GM18870 (cell line): Measurements from ENCODE around the gene DAP3.
"Not testable (repeated sequence)": the region's sequence is repeated elsewhere in the genome, so short reads cannot be mapped to it uniquely, and the experiment has no call there.

Experiments used
- ATAC-seq: cut with Tn5 transposase; IDR thresholded peaks from one replicate; pipeline ENCODE4 v1.9.1; 2021; ENCODE audit warnings: moderate library complexity; ENCODE audit not compliant: unreplicated experiment

DAP3 gene

DNA sequence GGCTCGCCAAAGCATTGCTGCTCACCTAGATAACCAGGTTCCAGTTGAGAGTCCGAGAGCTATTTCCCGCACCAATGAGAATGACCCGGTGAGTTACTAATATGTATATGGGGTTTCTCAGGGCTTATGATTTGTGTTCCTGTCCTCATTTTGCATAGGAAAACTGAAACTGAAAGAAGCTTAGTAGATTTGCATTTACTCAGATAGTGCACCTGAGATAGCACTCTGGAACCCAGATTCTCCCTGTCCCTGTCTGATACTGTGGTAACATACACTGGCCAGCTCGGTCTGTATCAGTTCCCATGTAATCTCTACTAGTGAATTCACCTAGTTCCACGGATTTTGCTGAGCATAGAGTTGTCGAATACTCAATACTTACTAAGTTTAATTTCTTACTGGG, 28.1 kb downstream of the DAP3 start:
- ATAC-seq = no peak

DNA sequence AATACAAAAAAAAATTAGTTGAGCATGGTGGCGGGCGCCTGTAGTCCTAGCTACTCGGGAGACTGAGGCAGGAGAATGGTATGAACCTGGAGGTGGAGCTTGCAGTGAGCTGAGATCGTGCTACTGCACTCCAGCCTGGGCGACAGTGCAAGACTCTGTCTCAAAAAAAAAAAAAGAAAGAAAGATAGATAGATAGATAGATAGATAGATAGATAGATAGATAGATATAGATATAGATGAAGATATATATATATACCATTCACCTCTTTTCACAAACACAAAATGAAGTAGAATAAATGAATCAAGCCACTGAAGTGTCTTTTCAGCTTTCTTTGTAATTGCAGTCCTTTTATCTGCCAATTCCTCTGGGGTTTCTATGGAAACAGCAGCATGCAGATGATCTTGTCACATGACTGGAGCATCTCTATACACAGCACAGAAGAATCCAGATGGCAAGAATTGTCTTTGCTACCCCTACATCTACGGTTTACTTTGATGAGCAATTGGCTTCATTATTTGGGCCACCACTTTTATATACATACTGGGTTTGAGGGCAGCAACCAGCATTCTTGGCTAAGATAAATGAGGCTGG, 29.7 kb downstream of the DAP3 start:
- ATAC-seq = not testable (repeated sequence)

DNA sequence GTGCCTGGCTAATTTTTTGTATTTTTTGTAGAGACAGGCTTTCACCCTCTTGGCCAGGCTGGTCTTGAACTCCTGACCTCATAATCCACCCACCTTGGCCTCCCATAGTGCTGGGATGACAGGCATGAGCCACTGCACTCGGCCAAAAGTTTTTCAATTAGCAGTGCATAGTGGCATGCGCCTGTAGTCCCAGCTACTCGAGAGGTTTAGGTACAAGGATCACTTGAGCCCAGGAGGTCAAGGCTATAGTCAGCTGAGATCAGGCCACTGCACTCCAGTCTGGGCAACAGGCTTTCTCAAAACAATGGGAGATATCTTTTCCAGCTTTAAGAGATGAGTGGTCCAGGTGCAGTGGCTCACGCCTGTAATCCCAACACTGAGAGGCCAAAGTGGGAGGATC, 30.8 kb downstream of the DAP3 start:
- ATAC-seq = no peak

DNA sequence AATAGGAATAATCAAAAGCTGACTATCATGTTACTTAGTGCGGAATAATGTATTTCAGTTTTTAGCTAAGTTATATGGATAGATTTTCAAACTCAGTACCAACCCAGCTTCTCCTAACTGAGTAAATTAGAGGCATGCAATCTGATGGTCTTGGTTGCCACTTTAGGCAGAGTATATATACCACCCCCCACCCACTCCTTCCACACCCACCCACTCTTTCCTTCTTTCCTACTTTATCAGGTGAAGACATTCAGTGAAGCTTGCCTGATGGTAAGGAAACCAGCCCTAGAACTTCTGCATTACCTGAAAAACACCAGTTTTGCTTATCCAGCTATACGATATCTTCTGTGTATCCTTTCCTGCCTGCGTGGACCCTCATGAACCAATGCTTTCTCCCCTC, 36.3 kb downstream of the DAP3 start:
- no peak for ATAC-seq

DNA sequence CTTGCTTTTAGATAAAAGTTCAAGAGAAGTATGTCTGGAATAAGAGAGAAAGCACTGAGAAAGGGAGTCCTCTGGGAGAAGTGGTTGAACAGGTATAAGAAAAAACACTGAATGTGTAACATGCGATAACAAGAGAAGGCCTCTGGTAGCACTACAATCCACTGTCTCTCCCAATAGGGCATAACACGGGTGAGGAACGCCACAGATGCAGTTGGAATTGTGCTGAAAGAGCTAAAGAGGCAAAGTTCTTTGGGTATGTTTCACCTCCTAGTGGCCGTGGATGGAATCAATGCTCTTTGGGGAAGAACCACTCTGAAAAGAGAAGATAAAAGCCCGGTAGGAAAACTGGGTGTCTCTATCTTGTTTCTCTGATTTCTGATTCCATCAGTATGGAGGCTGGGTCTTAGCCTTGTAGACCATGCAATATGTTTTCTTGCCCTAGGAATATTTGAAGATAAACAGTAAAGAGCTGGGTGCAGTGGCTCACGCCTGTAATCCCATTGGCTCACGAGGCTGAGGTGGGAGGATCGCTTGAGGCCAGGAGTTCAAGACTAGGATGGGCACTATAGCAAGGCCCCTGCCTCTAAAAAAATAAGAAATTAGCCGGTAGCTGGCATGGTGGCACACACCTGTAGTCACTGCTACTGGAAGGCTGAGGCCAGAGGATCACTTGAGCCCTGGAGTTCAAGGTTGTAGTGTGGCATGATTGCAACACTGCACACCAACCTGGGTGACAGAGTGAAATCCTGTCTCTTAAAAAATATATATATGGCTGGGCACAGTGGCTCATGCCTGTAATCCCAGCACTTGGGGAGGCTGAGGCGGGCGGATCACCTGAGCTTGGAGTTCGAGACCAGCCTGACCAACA, 40.4 kb downstream of the DAP3 start:
- no peak for ATAC-seq

DNA sequence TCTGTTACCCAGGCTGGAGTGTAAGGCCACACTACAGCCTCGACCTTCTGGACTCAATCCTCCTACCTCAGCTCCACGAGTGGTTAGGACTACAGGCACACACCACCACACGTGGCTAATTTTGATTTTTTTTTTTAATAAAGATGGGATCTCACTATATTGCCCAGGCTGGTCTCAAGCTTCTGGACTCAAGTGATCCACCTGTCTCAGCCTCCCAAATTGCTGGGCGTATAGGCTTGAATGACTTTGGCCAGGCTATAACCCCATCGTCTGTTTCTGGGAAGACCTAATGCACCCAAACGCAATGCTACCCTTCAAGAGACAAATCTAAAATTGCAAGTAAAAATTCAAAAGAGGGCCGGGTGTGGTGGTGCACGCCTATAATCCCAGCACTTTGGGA, 52.1 kb downstream of the DAP3 start:
- ATAC-seq = no peak

DNA sequence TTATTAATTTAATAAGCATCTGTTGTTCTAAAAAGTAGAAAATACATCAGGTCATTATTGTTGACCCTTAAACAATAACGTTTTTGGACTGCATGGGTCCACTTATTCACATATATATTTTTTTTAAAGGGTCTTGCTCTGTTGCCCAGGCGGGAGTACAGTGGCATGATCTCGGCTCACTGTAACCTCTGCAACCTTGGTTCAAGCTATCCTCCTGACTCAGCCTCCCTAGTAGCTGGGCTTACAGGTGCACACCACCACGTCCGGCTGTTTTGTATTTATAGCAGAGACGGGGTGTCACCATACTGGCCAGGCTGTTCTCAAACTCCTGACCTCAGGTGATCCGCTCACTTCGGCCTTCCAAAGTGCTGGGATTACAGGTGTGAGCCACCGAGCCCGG, 53.0 kb downstream of the DAP3 start:
- ATAC-seq = no peak

DNA sequence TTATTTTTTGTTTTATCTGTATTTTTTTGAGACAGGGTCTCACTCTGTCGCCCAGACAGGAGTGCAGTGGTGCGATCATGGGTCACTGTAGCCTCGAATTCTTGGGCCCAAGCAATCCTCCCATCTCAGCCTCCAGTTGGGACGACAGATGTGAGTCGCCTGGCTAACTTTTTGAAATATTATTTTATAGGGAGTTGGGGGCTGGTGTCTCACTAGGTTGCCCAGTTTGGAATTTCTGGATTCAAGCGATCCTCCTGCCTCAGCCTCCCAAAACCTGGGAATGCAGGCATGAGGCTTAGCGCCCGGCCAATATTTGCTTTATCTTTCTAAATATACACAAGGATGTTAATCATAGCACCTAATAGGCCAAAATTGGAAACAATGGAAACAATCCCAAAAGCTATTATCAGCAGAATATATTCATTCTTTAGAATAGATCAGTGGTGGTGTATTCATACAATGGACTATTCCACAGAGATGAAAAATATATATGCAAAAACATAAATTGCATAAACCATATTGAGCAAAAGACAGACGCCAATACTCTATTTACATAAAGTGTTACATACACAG, 55.9 kb downstream of the DAP3 start:
- ATAC-seq = no peak

DNA sequence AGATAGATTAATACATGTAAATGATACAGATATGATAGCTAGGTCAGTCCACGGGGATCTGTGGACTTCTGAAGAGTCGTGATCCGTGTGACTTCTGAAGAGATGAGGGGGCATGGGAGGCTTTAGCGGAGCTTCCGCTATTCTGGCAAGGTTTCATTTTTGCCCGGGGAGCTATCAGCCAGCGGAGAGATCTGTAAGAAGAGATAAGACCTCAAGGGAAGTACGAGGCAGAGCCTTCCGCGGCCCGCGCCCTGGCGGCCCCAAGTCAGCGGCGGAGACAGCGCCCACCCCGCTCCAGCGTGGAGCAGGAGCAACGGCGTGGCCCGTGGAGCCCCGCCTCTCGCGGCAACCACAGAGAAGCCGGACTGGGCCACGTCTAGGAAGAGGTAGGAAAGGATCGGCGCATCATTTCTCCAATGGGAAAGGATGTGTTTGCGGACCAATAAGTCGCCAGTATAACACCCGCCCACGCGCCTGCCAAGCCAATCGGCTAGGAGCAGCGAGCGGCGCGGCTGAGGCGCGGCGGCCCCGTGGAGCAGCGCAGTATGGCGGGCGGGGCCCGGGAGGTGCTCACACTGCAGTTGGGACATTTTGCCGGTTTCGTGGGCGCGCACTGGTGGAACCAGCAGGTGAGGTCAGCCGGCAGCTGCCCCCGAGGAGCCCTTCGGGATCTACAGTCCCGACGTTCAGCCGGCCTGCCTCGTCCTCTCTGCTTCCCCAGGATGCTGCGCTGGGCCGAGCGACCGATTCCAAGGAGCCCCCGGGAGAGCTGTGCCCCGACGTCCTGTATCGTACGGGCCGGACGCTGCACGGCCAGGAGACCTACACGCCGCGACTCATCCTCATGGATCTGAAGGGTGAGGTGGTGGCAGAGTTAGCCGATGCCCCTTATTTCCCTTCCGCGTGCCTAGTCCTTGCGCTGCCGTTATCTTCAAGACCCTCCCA, 56.7 kb downstream of the DAP3 start:
- peak; percentile 84 for ATAC-seq

DNA sequence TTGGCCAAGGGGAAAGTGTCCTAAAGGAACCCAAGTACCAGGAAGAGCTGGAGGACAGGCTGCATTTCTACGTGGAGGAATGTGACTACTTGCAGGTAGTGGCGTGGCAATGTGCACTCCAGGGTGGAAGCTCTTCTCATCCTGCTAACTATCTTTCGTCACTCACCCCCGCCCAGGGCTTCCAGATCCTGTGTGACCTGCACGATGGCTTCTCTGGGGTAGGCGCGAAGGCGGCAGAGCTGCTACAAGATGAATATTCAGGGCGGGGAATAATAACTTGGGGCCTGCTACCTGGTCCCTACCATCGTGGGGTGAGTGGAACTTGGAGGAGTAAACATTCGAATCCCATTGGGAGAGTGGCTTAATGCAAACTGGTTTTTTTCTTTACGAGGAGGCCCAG, 58.7 kb downstream of the DAP3 start:
- ATAC-seq = not testable (repeated sequence)

DNA sequence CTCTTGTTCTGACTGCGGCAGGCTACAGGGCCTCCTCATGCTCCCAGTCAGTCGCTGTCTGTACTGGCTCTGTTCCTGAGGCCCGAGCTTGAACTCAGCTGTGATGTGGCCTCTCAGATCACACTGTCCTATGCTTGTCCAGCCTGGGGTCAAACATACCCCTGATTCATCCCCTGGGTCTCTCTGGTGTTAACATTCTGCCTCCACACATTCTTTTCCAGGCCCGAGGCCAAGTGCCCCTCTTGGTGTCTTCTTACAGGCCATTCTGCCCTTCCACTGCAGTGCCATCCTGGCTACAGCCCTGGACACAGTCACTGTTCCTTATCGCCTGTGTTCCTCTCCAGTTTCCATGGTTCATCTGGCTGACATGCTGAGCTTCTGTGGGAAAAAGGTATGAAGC, 59.2 kb downstream of the DAP3 start:
- not testable (repeated sequence) for ATAC-seq

DNA sequence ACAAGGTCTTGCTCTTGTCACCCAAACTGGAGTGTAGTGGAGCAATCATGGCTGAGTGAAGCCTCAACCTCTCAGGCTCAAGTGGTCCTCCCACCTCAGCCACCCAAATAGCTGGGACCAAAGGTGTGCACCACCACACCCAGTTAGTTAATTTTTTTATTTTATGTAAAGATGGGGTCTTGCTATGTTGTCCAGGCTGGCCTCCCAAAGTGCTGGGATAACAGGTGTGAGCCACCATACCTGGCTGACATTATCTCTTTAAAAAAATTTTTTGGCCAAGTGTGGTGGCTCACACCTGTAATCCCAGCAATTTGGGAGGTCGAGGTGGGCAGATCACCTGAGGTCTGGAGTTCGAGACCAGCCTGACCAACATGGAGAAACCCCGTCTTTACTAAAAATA, 70.1 kb downstream of the DAP3 start:
- ATAC-seq = not testable (repeated sequence)

DNA sequence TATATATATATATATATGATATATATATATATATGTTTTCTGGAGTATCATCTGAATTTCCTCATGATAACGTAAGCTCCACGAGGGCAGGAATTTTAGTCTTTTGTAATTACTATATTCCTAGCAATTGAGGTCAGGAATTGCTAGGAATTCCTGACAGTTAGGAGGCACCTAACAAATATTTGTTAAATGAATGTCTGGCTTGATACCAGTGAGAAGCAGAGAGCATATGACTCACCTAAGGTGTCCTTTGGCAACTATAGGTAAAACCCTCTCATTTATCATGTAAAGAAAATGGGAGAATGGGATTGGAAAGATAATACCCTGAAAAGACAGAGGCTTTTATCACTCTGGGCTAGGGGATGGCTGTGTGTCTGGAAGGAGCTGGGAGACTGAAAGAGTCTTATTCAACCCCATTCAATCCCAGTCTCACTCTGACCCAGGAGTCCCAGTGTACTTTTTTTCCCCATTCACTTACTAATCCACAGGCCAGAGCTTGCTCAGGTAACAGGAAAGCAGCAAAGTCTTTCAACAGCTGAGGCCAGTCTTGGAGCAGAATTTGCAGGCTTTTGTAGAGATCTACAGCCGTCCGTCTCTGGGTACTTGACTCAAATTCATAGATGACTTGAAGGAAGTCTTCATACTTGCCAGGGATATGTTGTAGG, 71.2 kb downstream of the DAP3 start:
- ATAC-seq = no peak

DNA sequence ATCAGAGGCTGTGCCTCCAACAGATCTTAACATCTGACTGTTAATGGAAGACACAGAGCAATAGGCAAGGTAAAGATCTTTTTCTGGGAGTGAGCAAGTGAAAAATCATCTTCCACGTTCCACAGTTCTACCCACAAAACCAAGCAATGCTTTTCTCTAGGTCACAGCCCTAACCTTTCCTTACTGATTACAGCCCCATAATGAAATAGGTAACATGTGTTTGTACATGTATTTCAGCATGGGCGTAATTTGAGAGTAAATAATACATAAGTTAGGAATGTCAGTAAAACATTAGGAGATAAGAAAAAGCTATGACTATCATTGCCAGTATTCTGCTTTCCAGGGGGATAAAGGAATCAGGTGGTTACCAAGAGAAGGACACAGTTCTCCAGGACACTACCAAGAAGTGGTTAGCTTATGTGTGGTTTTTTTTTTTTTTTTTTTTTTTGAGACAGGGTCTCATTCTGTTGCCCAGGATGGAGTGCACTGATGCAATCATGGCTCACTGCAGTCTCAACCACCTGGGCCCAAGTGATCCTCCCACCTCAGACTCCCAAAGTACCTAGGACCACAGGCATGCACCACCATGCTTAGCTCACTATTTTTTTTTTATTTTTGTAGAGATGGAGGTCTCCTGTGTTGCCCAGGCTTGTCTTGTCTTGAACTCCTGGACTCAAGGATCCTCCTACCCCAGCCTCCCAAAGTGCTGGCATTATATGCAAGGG, 72.0 kb downstream of the DAP3 start:
- ATAC-seq = no peak

DNA sequence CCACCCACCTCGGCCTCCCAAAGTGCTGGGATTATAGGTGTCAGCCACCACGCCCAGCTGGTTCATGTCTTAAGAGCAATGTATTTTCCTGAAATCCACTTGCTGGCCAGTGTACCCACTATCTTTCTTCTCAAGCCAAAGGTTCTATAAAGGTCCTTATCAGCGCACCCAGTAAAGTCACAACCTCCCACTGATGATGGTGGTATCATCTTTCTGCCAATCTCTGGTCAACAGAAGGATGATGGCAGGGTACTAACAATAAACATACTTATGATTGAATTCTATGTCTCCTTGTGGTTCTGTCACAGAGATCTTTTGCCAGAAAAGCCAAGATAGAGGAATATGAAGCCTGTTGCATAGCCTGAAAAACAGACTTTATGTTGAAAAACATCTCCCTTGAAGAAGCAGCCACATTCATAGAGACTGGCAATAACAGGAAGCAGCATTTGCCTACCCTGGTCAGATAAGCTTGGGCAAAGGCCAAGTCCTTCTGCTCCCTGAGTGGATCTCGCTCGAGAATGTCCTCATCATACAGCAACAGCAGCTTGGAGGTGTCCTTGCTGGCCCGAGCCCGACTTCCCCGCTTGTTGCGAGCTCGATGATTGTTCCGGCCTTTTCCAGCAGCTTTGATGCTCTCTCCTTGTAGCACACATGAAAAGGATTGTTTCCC, 73.0 kb downstream of the DAP3 start:
- no peak for ATAC-seq

DNA sequence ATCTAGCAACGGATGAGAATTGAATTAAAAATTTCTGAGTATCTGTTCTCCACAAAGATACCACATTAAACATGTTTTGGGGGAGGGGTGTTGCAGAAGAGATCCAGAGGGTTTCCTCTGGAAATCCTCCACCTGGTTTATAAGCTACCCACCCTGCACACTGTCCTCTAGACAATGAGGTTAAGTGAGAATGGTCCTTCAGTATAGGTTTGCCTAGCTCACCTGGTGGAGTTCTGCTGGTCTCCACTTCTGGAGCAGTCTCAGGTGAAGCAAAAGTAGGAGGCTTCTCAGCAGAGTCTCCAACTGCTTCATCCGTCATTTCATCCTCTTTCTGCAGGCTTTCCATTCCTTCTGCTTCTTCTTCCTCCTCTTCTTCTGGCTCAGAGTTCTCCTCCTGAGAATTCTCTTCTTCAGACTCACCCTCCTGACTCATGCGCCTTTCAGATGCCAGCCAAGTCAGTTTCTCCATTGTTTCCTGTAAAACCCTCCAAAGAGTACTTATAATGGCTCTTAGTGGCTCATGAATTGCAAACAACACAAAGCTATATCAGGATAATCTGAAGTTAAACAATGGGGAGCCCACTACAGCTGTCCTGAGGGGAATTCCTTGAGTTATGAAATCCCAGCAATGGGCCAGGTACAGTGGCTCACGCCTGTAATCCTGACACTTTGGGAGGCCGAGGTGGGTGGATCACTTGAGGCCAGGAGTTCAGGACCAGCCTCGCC, 74.4 kb downstream of the DAP3 start:
- not testable (repeated sequence) for ATAC-seq

DNA sequence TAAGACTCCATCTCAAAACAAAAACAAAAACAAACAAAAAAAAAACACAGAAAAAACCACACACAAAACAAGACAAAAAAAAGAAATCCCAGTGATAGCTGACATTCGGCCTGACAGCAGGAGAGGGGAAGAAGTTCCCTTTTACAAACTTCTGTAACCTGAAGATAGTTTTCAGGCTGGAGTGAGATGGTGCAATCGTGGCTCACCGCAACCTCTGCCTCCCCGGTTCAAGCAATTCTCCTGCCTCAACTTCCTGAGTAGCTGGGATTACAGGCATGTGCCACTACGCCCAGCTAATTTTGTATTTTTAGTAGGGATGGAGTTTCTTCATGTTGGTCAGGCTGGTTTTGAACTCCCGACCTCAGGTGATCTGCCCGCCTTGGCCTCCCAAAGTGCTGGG, 75.1 kb downstream of the DAP3 start:
- not testable (repeated sequence) for ATAC-seq

DNA sequence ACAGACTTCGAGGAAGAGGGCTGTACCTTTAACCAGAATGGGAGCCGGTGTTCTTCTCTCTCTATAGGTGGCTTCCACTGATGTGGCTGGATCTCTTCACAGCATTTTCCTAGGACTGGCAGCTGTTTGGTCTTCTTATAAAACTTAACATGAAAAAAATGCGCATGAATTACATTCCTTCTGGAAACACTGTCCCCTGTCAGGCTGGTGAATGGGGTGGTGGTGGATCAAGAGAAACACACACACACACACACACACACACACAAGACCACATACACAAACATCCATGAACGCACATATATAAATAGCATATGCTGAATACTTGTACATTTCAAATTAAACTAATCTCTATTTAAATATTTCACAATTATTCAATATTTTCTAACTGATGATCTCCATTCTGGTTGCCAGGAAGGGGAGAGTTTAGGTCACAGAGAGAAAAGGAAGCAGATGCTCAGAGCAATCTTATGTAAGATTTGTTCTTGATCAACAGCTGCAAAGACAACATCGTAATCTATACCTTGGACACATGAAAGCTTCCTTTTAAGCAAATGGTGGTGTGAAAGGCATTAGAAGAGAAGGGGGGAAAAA, 78.6 kb downstream of the DAP3 start:
- ATAC-seq = not testable (repeated sequence)
